MCF 10A (cell line): Measurements from ENCODE around the gene PIPOX. TPM values are rescaled to one million over a fixed set of nuclear protein-coding genes. Genes with fewer than 3 reads are reported as not detected.

Source experiments
- BruUV-seq: library from RNA; stranded (reverse); fragments of 400-500 nt; replicated peaks from 2 replicates; lab custom pipeline; 2021; lab: Mats Ljungman, UMichigan
- CTCF ChIA-PET: fragments of 300-600 bp; sonication (Branson Sonifier 250); formaldehyde crosslinking; extraction: SDS; loops from one replicate; lab custom pipeline; 2021; ENCODE audit warnings: antibody characterized with exemption, inconsistent platforms; lab: Yijun Ruan, JAX
- POLR2A ChIA-PET: fragments of 300-600, 350-650 bp; sonication (Branson Sonifier 250); formaldehyde crosslinking; extraction: SDS; loops from one replicate; lab custom pipeline; 2020; ENCODE audit warnings: antibody characterized with exemption, inconsistent platforms; lab: Yijun Ruan, JAX
- DNase-seq: peaks from one replicate; pipeline ENCODE4 v3.0.0-alpha.2; 2018; ENCODE audit not compliant: unreplicated experiment
- H3K27ac Mint-ChIP-seq: one replicate; pipeline ENCODE4 v1.8.0; 2022; ENCODE audit warnings: mild to moderate bottlenecking, low read depth, mixed read lengths; ENCODE audit not compliant: unreplicated experiment
- H3K27me3 Mint-ChIP-seq: one replicate; pipeline ENCODE4 v1.8.0; 2022; ENCODE audit warnings: mixed read lengths; ENCODE audit not compliant: insufficient read depth, unreplicated experiment
- H3K36me3 Mint-ChIP-seq: one replicate; pipeline ENCODE4 v1.8.0; 2022; ENCODE audit warnings: mild to moderate bottlenecking, moderate library complexity, mixed read lengths; ENCODE audit not compliant: insufficient read depth, unreplicated experiment
- H3K4me1 Mint-ChIP-seq: one replicate; pipeline ENCODE4 v1.8.0; 2022; ENCODE audit warnings: mixed read lengths; ENCODE audit not compliant: insufficient read depth, unreplicated experiment
- H3K4me3 Mint-ChIP-seq: one replicate; pipeline ENCODE4 v1.8.0; 2022; ENCODE audit warnings: mild to moderate bottlenecking, moderate library complexity, mixed read lengths; ENCODE audit not compliant: unreplicated experiment
- H3K9me3 Mint-ChIP-seq: one replicate; pipeline ENCODE4 v1.8.0; 2022; ENCODE audit warnings: mixed read lengths; ENCODE audit not compliant: unreplicated experiment
- intact Hi-C: fragments of 100-400 bp; cut with micrococcal nuclease; formaldehyde crosslinking; loops from 2 replicates; pipeline ENCODE4 v1.14.1; 2022
- total RNA-seq: library from RNA; stranded (reverse); gene quantifications from 2 replicates; pipeline ENCODE4 v1.2.3, GENCODE V29; 2022
- TF ChIP-seq, protein P1 (sequence below): fragments of 200-600 bp; IDR thresholded peaks from one replicate; pipeline ENCODE4 v1.8.0; 2022; ENCODE audit warnings: antibody characterized with exemption, mild to moderate bottlenecking; ENCODE audit not compliant: unreplicated experiment

The PIPOX gene
- total RNA-seq, 1 experiment from 2014 or later = not detected

- H3K4me1 Mint-ChIP-seq = no peaks in the 10 kb centered on the region
- no peak for DNase-seq
- intact Hi-C loops = no loop called here
- CTCF ChIA-PET = interaction anchor here (0.5 to 1.8 kb wide), 2 partner anchors 60 to 345 kb away, joined by 4 read pairs; no protein-coding TSS in a partner anchor
- H3K27ac Mint-ChIP-seq = no peak overlapping the region
- TF ChIP-seq, protein P1, sequence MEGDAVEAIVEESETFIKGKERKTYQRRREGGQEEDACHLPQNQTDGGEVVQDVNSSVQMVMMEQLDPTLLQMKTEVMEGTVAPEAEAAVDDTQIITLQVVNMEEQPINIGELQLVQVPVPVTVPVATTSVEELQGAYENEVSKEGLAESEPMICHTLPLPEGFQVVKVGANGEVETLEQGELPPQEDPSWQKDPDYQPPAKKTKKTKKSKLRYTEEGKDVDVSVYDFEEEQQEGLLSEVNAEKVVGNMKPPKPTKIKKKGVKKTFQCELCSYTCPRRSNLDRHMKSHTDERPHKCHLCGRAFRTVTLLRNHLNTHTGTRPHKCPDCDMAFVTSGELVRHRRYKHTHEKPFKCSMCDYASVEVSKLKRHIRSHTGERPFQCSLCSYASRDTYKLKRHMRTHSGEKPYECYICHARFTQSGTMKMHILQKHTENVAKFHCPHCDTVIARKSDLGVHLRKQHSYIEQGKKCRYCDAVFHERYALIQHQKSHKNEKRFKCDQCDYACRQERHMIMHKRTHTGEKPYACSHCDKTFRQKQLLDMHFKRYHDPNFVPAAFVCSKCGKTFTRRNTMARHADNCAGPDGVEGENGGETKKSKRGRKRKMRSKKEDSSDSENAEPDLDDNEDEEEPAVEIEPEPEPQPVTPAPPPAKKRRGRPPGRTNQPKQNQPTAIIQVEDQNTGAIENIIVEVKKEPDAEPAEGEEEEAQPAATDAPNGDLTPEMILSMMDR = no peak
- H3K4me3 Mint-ChIP-seq = no peak overlapping the region
- POLR2A ChIA-PET = no interaction called here
- H3K9me3 Mint-ChIP-seq = no peaks in the 10 kb centered on the region
- no TSS peak for BruUV-seq
- H3K27me3 Mint-ChIP-seq = no peaks in the 10 kb centered on the region
- peaks cover 7% of the 10 kb centered on the region for H3K36me3 Mint-ChIP-seq
Measured at GRCh38 chr17:29063992-29064391, 21.1 kb downstream of the PIPOX start.

- intact Hi-C loops = no loop called here
- peaks cover 7% of the 10 kb centered on the region for H3K36me3 Mint-ChIP-seq
- ChIA-PET CTCF (interaction anchor here (0.9 kb wide), 1 partner anchor 24 kb away, joined by 5 read pairs; no protein-coding TSS in a partner anchor), POLR2A (no interaction called here)
- no peak for DNase-seq
- H3K27ac Mint-ChIP-seq = no peak overlapping the region
- no peaks in the 10 kb centered on the region for H3K4me1 Mint-ChIP-seq
- H3K4me3 Mint-ChIP-seq = no peak overlapping the region
- no peaks in the 10 kb centered on the region for H3K9me3 Mint-ChIP-seq
- no TSS peak for BruUV-seq
- TF ChIP-seq, protein P1 = no peak
- no peaks in the 10 kb centered on the region for H3K27me3 Mint-ChIP-seq
Measured at GRCh38 chr17:29066047-29066446, 23.1 kb downstream of the PIPOX start.

DNA sequence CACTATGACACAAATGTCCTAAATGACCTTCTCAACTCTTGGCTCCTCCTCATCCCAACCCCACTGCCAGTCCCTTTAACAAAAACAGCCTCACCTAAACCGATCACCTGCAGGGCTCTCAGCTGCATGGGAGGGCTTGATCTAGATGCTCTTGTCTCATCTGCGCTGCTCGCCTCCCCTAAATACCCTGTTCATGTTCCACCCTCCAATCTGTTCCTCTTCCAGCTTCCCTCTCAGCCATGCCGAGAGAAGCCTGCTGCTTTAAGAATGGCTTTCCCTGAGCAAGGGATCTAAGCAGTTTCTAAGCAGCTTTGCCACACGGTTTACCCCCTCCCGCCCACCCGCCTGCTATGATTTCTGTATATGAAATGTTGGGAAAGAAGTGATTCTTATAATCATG, 23.7 kb downstream of the PIPOX start:
- CTCF ChIA-PET = interaction anchor here (0.6 to 1.5 kb wide), 5 partner anchors 25 to 853 kb away, joined by 3 to 5 read pairs (median 3); no protein-coding TSS in a partner anchor
- no TSS peak for BruUV-seq
- no peak overlapping the region for H3K4me3 Mint-ChIP-seq
- H3K9me3 Mint-ChIP-seq = no peaks in the 10 kb centered on the region
- no peak for DNase-seq
- intact Hi-C loops = no loop called here
- H3K36me3 Mint-ChIP-seq = peaks cover 7% of the 10 kb centered on the region
- H3K27me3 Mint-ChIP-seq = no peaks in the 10 kb centered on the region
- POLR2A ChIA-PET = interaction anchor here (1.4 kb wide), 1 partner anchor 50 kb away, joined by 3 read pairs; no protein-coding TSS in a partner anchor
- no peak overlapping the region for H3K27ac Mint-ChIP-seq
- TF ChIP-seq, protein P1 = no peak
- H3K4me1 Mint-ChIP-seq = no peaks in the 10 kb centered on the region

- intact Hi-C loops = no loop called here
- TF ChIP-seq, protein P1 = no peak
- ChIA-PET CTCF (no interaction called here), POLR2A (interaction anchor here (0.7 kb wide), 1 partner anchor 103 kb away, joined by 3 read pairs; no protein-coding TSS in a partner anchor)
- no peaks in the 10 kb centered on the region for H3K4me1 Mint-ChIP-seq
- H3K36me3 Mint-ChIP-seq = peaks cover 7% of the 10 kb centered on the region
- no peak overlapping the region for H3K4me3 Mint-ChIP-seq
- H3K9me3 Mint-ChIP-seq = no peaks in the 10 kb centered on the region
- no peaks in the 10 kb centered on the region for H3K27me3 Mint-ChIP-seq
- no peak for DNase-seq
- no peak overlapping the region for H3K27ac Mint-ChIP-seq
- BruUV-seq = no TSS peak
Measured at GRCh38 chr17:29068818-29069217, 25.9 kb downstream of the PIPOX start.
